Activated CD4-positive, alpha-beta T cell treated with anti-CD3 and anti-CD28 coated beads for 48 hours (primary cell): Measurements from ENCODE around the gene FXYD5.
A peak's percentile ranks its signal among the peaks of the same experiment; 100 is the strongest.
"Not testable (repeated sequence)": the region's sequence is repeated elsewhere in the genome, so short reads cannot be mapped to it uniquely, and the experiment has no call there.

ENCODE experiments used
- DNase-seq: peaks from one replicate; pipeline ENCODE4 v3.0.0-alpha.2; 2020

FXYD5 gene

DNA sequence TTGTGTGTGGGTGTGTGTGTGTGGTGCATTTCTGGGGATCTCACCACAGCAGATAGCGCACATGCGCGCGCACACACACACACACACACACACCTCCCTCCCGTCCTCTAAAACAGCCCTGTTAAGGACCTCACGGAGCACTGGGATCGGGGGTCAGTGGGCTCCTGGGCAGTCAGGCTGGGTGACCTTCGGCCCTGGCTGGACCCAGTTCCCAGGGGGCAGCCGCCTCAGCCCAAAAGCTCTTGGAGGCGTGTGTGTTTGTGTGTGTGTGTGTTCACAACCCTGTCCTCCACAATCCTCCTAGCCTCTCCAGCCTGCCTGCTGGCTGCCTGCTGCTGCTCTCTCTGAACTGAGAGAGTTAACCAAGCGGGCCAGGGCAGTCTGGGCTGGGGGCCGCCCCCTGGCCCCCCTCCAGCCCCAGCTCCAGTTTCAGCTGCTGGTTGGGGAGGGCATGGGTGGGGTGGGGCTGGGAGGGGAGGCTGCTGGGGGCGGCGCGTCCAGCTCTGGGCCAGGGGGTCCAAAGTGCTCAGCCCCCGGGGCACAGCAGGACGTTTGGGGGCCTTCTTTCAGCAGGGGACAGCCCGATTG is 16.1 kb upstream of the FXYD5 start, which contains the start of gene FXYD1:
Gene FXYD1, plus strand, starts transcription at position 520 of the 588 bp plus-strand sequence. CDS start 1,256 bp downstream, outside the sequence.
- DNase-seq: no peak

DNA sequence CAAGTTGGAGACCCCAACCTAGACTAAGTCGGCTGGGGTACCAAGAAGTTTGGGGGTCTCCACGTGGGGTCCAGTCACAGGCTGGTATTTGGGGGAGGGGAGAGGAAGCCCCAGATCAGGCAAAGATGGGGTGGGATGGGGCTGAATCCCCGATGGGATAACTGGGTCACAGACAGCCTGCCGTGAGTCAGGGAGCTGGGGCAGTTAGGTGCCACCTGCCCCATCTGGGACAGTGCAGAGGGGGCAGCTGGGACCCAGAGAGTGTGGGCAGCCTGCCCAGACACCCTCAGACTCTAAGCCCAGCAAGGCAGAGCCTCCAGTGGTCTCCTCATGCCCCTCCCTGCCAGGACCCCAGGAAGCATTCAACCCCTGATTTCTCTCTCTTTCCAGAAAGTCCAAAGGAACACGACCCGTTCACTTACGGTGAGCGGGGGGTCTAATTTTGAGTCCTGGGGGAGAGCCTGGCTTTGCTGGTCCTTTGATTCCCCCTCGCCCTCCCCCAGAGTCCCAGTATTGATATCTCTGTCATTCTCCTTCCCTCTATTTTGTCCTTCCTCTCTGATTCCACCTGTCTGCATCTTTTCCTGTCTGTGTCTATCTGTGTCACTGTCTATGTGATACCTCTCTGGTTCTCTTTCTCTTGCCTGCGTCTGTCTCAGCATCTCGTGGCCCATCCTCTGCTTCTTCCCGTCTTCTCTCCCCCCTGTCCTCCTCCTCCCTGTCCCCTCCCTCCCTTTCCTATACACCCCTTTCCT is 14.2 kb upstream of the FXYD5 start:
- no peak for DNase-seq

DNA sequence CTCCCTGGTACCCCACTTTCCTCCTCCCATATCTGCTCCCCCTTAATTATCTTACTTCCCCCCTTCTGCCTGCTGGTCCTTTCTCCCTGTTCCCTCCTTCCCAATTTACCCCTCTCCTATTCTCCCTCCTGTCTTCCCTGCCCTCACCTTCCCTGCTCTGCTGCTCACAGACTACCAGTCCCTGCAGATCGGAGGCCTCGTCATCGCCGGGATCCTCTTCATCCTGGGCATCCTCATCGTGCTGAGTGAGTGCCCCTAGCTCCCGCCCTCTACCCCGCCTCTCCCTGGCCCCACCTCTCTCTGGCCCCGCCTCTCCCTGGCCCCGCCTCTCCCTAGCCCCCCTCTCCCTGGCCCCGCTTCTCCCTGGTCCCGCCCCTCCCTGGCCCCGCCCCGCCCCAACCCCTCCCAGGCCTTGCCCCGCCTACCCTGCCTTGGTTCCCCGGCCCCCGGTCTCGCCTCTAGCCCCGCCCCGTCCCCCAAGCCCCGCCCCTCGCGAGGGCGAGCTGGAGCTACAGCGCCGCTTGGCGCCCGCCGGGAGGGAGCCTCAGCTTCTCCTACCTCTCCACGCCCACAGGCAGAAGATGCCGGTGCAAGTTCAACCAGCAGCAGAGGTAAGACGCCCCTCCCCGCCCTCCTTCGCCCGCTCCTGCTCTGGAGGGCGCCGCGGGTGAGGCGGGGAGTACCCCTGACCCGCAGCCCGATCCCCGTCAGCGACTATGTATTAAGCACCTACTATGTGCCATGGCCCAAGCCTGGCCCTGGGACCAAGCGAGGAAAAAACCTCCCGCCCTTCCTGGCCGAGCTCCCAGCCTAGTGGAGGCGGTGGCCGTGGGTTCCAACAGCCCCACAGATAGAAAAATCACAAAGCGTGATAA is 13.3 kb upstream of the FXYD5 start:
- peak; percentile 98 for DNase-seq

DNA sequence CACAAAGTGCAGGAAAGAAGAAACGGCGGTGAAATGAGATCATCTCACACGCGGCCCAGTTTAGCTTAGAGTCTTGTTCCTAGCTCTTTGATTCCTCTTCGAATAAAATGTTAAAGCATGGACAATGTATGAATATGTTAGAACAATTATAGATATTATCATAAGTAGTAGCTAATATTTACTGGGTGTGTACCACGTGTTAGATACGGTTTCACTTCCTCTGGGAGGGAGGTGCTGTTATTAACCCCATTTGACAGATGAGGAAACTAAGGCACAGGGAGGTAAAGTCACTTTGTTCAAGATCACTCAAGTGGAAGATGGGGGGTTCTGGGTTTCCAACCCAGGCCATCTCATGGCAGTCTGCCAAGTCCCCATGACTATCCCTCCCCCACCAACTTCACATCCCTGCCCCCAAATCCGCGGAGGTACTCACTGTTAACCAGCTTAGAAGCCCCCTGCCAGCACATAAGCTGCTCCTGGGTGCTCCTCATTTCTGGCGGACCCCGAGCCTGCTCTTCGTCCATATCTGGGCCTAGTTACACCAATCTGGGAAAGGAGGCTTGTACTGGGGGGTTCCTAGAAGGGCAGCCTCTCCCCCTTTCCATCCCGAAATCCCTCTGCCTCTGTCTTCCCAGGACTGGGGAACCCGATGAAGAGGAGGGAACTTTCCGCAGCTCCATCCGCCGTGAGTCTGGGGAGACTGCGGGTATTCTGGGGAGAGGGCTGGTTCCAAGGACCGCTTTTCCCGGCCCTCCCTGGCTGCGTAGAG is 12.5 kb upstream of the FXYD5 start:
- DNase-seq: no peak

DNA sequence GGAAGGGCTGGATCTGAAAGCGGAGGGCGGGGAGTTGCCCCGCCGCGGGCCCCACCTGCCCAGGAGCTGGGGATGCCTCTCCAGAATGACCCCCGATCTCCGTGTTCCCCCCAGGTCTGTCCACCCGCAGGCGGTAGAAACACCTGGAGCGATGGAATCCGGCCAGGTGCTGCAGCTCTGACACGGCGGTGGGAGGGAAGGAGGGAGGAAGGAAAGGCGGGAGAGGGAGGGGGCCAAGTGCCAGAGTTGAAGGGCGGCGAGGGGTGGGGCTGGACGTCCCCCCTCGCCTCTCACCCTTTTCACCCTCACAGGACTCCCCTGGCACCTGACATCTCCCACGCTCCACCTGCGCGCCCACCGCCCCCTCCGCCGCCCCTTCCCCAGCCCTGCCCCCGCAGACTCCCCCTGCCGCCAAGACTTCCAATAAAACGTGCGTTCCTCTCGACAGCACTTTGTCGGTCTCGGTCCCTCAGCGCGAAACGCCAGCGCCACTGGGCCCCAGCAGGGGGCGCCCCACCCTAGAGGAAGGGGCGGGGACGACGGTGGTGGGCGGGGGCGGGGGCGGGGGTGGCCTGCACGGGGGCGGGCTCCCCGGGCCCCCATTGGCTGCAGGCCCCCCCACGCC is 11.8 kb upstream of the FXYD5 start:
- DNase-seq: peak; percentile 75

DNA sequence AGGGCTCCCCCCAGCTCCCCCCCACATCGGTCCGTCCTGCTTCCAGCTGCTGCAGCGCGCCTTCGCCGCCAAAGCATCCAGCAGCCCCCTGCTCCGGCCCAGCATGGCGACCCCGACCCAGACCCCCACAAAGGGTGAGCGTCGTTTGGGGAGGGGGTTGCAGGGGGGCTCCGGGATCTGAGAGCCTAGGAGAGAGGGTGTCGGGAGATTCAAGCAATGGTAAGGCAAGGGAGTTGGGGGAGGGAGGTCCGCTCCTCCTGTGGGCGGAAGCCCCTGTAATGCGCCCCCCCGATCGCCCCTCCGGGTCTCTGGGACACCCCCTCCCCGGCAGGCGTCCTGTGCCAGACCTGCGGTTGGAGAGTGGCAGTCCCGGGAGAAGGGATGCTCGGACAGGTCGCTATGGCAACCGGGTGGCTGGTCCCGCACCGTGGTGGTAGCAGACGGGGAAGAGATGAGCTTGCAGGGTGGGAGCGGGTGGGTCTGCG is 11.3 kb upstream of the FXYD5 start, which contains the start of gene FXYD7:
Gene FXYD7, plus strand, starts transcription at position 25 of the 485 bp plus-strand sequence. Its CDS starts 79 bp downstream, at position 104.
- DNase-seq: no peak

DNA sequence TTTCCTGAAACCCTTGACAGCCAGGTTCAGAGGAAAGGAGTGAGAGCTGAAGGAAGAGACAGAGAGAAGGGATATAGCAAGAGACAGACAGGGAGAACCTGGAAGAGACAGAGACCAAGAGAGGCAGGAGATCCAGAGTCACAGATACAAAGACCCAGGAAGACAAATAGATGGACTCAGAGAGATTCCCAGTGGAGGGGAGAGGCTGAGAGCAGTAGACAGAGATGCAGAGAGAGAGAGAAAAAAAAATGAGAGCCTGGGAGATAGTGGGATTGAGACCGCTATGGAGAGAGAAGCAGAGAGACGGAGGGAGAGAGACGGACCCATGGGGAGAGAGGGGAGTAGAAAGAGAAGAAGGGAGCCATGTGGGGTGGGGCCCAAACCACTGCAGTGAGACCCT is 10.7 kb upstream of the FXYD5 start:
- no peak for DNase-seq

DNA sequence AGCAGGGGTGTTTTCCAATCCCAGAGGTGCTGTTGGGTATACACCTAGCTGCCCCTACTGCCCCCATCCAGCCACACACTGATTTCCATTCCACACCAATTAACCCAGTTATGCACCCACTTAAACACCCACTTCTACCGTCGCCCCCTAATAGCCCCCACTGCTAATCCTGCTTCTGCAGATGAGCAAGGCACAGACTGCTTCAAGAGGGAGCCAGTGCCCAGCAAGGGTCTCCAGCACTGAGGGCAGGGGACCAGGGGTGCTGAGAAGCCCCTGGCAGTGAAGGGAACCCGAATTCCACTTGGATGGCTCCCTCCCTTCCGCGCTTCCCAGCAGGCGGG is 10.3 kb upstream of the FXYD5 start:
- no peak for DNase-seq

DNA sequence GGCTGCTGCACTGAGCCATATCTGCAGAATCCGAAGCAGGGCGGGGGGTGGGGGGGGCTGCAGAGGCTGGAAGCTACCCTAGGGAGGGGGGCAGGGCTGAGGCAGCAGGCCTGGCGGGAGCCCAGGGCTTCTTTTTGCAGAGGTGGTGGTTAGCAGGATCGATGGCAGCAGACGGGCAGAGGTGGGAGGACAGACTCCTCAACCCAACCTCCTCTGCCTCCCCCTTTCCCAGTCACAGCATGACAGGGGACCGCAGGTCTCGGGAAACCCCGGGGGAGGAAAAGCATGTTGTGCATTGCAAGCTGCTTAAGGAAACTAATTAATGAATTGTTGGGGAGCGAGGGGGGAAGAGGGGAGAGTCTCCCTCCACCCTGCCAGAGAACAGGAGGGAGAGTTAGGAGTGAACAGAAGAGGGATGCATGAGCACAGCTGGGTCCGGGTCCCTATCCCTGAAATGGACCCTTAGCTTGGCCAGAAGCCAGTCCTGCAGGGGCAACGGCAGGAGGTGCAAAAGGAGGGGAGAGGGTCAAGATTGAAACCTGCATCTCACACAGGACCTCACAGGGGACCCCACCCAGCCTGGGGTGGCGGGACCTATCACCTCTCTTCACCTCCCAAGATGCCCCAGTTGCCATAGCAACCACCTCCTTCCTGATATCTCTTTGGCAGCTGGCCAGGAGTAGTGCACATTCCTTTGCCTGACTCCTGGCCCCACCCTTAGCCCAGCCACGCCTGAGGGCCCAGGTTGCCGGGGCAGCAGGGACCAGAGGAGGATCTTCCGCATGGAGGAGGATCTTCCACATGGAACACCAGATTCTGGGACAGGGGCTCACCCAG is 9.7 kb upstream of the FXYD5 start:
- no peak for DNase-seq

DNA sequence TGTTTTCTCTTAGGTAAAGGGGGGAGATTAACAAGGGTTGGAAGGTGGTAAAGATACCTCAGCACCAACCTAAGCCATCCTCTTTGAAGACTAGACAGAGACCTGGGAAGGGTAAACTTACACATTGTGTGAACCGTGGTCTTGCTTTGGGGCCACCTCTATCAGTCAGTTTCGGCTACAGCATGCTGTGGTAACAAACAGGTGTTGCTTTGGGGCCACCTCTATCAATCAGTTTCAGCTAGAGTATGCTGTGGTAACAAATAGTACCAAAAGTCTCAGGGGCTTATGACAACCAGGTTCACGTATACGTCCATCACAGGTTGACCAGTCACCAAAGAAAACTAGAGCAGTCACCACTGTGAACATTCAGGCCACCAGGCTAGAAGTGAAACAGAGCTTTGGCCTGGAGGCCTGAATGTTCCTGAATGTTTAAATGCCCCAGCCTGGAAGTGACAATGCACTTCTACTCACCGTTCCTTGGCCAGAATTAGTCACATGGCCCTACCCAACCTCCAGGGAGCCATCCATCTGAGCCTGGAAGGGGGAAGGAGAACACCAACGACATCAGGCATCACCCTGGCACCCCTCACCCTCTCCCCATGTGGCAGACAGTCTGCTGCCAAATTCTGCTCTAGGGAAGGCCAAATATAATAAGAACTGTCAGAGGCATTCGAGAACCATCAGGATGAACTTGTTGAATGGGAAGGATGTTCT is 7.6 kb upstream of the FXYD5 start:
- no peak for DNase-seq

DNA sequence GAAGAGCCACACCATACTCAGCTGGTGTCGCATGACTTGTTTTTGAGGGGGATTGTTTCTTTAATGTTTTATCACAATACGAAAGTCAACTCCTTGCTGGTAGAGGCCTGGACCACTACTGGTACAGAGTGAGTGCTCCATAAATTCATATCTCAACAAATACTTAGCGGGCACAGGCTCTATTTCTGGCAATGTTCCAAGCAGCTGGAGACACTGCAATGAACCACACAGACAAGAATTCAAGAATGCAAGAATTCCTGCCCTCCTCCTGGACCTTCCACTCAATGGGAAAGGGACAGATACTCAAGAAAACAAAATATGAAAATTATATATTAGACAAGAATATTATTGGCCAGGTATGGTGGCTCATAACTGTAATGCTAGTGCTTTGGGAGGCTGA is 5.1 kb upstream of the FXYD5 start:
- DNase-seq: no peak

DNA sequence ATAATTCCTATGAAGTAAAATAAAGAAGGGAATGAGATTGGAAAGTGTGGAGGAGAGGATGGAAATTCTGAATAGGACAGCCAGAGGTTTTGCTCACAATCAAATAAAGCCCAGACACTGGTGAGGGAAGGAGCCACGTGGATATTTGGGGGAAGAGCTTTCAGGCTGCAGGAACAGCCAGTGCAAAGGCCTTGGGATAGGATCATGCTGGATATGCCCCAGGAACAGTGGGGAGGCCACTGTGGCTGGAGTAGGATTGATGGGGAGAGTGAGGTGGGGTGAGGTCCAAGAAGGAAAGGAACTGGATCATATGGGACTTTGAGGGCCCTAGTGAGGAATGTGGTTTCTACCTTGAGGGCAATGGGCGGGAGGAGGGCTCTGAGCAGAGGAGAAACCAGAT is 4.1 kb upstream of the FXYD5 start:
- DNase-seq: no peak

DNA sequence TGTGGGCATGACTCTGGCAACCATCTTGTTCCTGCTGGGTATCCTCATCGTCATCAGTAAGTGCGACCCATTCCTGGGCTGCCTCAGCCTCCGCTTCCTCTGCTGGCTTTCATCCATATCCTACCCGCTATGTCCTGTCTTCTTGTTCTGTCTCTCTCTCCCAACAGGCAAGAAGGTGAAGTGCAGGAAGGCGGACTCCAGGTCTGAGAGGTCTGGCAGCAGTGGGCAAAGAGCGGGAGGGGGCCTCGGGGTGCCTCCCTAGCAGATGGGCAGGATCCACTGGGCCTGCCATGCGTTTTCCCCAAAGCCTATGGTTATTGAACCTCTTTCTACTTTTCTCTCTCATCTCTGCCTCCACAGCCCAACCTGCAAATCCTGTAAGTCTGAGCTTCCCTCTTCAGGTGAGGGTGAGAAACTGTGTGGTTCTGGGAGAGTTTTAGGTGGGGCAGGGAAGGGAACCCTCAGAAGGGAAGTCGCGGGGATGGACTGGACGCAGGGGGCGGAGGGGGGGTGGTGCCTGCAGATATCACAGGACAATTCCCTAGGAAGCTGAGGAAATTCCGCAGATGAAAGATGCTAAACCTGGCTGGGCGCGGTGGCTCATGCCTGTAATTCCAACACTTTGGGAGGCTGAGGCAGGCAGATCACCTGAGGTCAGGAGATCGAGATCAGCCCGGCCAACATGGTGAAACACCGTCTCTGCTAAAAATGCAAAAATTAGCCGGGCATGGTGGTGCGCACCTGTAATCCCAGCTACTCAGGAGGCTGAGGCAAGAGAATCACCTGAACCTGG is 3.1 kb upstream of the FXYD5 start:
- no peak for DNase-seq

DNA sequence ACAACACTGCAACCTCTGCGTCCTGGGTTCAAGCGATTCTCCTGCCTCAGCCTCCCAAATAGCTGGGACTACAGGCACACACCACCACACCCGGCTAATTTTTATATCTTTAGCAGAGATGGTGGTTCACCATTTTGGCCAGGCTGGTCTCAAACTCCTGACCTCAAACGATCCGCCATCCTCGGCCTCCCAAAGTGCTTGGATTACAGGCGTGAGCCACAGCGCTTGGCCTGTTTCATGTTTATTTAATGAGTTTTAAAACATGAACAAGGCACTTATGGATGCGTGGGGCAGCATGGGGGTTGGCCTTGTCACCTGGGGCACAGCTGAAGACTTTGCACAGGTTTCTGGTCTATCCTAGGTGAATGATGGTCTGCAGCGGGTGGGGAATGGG is 1.4 kb upstream of the FXYD5 start:
- not testable (repeated sequence) for DNase-seq

DNA sequence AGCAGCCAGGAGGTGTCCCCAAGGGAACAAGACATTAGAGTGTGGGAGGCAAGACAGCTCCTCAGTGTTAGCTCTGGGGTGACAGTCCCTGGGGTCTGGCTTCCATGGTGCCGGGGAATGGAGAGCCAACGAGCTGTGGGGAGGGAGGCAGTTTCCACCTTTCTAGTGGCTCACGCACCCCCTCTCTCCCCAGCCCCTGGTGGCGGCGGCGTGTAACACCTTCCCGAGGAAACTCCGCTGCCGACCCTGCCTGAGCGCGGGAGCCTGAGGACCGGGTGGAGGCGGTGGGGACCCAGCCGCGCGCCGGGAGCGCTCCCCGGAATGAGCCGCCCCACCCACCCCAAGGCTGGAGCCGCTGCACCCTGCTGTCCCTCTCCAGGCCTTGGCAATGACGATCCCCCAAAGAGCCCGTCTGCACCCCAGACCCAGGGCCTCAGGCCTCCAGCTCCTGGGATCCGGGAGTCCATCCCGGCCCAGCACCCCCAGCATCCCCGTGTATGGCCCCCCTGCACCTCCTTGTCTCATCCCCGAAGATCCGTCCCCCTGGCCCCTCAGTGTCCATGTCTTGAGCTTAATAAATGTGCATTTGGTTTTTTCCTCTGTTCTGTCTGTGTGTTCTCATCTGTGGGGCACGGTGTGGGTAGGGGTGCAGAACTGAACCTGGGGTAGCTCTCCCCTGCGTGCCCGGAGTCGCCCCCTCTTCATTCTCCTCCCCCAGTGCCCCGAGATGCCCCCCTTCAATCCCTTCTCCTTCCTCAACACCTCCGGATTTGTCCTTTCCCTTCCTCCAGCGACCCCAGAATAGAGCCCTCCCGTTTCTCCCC is 622 bp upstream of the FXYD5 start:
- DNase-seq: peak; percentile 89

DNA sequence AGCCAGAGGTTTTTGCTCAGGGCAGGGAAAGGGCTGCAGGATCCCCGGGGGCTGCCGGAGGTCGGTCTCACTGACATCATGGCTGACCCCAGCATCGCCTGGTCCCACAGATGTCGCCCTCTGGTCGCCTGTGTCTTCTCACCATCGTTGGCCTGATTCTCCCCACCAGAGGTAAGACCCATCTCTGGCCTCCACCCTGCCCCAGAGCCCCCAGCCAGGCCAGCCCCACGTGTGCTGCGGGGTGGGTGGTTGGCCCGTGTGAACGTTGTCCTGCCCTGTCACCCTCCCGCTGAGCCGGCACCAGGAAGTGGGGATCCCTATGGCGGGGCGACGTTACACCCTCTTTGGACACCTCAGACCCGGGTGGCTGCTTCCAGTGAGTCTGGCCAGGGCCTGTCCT is 906 bp downstream of the FXYD5 start:
- peak; percentile 60 for DNase-seq

DNA sequence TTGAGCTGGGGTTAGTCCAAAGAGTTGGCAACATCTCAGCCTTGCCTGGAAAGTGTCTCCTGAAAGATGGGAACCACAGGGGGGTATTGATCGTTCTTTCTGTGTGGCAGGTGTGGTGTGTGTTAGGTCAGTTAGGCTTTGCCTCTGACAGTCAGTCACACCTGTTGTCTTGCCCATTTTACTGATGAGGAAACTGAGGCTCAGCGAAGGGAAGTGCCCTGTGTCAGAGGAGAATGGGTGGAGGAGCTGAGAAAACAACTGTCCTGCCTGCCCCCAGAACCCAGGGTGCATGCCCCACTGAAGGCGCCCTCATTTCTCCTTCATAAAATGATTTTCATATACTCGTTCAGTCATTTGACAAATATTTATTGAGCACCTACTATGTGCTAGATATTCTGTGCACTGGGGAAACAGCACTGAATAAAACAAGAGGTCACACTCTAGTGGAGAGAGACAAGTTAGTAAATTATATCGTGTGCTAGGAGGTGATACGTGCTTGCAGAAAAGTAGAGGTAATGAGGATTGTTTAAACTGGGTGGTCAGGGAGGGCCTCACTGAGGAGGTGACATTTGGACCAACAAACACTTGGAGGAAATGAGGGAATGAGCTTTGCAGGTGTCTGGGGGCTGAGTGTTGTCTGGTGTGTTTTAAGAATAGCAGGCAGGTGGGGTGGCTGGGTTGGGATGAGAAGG is 1.6 kb downstream of the FXYD5 start:
- no peak for DNase-seq

DNA sequence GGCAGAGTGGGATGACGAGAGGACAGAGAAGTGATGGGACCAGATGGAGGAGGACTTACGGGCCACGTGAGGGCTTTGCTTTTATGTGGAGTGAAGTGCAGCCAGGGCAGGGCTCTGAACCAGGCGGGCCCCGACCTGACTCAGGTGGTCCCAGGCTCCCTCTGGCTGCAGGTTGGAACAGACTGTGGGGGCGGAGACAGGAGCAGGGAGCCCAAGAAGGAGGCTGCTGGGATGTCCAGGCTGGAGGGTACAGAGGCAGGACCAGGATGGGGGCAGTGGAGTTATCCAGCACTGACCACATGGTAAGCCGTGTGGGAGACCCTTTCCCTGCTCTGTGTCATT is 2.1 kb downstream of the FXYD5 start:
- no peak for DNase-seq
